Stimulated activated naive CD8-positive, alpha-beta T cell treated with anti-CD3 and anti-CD28 coated beads, Interleukin-15, Interleukin-2, amounts not matched to agents 100 ng/mL and 50 ng/mL, for 24 hours (primary cell): ENCODE data around the gene PRAMEF25.
"Not testable (repeated sequence)": the region's sequence is repeated elsewhere in the genome, so short reads cannot be mapped to it uniquely, and the experiment has no call there.

Source experiments
- H3K27ac Mint-ChIP-seq: one replicate; pipeline ENCODE4 v1.8.0; 2021; ENCODE audit warnings: mild to moderate bottlenecking, mixed read lengths
- H3K27me3 Mint-ChIP-seq: one replicate; pipeline ENCODE4 v1.8.0; 2021; ENCODE audit warnings: mixed read lengths
- H3K36me3 Mint-ChIP-seq: one replicate; pipeline ENCODE4 v1.8.0; 2021; ENCODE audit warnings: low read depth, mixed read lengths
- H3K4me1 Mint-ChIP-seq: one replicate; pipeline ENCODE4 v1.8.0; 2021; ENCODE audit warnings: low read depth, mixed read lengths
- H3K4me3 Mint-ChIP-seq: one replicate; pipeline ENCODE4 v1.8.0; 2021; ENCODE audit warnings: mild to moderate bottlenecking, mixed read lengths
- H3K9me3 Mint-ChIP-seq: one replicate; pipeline ENCODE4 v1.8.0; 2021; ENCODE audit warnings: mixed read lengths

The PRAMEF25 gene

GRCh38 chr1:13070474-13070873 lies at the start of gene PRAMEF25:
Gene PRAMEF25, plus strand, starts transcription at chr1:13070774. Its CDS starts 2,920 bp downstream, at chr1:13073694.
- not testable (repeated sequence) for H3K4me3 Mint-ChIP-seq, H3K9me3 Mint-ChIP-seq, H3K27ac Mint-ChIP-seq, H3K36me3 Mint-ChIP-seq, H3K27me3 Mint-ChIP-seq, H3K4me1 Mint-ChIP-seq

DNA sequence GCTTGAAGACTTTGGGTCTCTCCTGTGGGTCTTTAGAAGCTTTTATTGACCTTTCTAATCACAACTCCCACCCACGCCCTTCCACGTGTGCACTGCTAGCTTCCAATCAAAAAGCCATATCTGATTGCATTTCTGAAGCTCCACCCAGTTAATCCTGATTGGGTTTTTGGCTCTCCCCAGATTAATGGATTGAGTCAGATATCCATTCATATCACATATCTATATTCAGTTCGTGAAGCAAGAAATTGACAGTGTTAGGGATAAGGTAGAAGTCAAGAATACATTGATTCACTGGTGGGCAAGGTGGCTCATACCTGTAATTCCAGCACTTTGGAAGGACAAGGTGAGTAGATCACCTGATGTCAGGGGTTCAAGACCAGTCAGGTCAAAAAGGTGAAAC lies 14.1 kb upstream of the PRAMEF25 start, which contains the start of gene PRAMEF27:
TSS of gene PRAMEF27 (minus strand) at position 101 of the 400 bp plus-strand sequence. CDS start 2,916 bp downstream, outside the sequence.
- H3K27me3 Mint-ChIP-seq, H3K9me3 Mint-ChIP-seq, H3K4me1 Mint-ChIP-seq, H3K4me3 Mint-ChIP-seq, H3K27ac Mint-ChIP-seq, H3K36me3 Mint-ChIP-seq: not testable (repeated sequence)

DNA sequence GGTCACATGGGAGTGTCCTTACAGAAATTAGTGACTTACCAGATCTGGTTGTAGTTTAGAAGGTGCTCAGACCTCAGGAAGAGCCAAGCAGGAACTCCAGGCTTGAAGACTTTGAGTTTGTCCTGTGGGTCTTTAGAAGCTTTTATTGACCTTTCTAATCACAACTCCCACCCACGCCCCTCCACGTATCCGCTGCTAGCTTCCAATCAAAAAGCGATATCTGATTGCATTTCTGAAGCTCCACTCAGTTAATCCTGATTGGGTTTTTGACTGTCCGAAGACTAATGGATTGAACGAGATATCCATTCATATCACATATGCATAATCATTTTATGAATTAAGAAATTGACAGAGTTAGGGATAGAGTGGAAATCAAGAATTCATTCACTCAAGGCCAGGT lies 46.2 kb downstream of the PRAMEF25 start, which contains the start of gene HNRNPCL2:
TSS of gene HNRNPCL2 (minus strand) at position 101 of the 400 bp plus-strand sequence. CDS start 454 bp downstream, outside the sequence.
- not testable (repeated sequence) for H3K4me1 Mint-ChIP-seq, H3K4me3 Mint-ChIP-seq, H3K9me3 Mint-ChIP-seq, H3K27ac Mint-ChIP-seq, H3K36me3 Mint-ChIP-seq
- H3K27me3 Mint-ChIP-seq = peaks cover 12% of the 10 kb centered on the region
